CD14-positive monocyte (primary cell): Measurements from ENCODE around the gene XXYLT1. TPM values are rescaled to one million over a fixed set of nuclear protein-coding genes. Genes with fewer than 3 reads are reported as not detected.
A peak's percentile ranks its signal among the peaks of the same experiment; 100 is the strongest.

Experiments
- DNase-seq, 3 donors: peaks; one replicate each; pipeline ENCODE4 v3.0.0-alpha.2; 2011 to 2022
- H2AFZ ChIP-seq: 2 replicates; pipeline ENCODE4 v1.6.0; 2012; ENCODE audit warnings: mild to moderate bottlenecking, low read depth, low read length, inconsistent platforms; ENCODE audit not compliant: insufficient read depth, poor library complexity, severe bottlenecking
- H3K27ac ChIP-seq, 2 donors: 1 replicate in 1 of 2; 2 replicates in 1 of 2; pipeline ENCODE4 v1.5.1; 2012 to 2013; ENCODE audit warnings: low read length in 2 of 2, control low read depth in 1 of 2, inconsistent platforms in 1 of 2, low read depth in 1 of 2, mild to moderate bottlenecking in 1 of 2
- H3K27me3 ChIP-seq, 2 donors: one replicate each; pipeline versions ENCODE4 v1.6.0 to v1.6.1; 2011 to 2013; ENCODE audit warnings: low read length in 2 of 2; ENCODE audit not compliant: control insufficient read depth in 2 of 2, insufficient read depth in 2 of 2
- H3K36me3 ChIP-seq, 2 donors: replicated peaks in 1 of 2; 1 replicate in 1 of 2; 2 replicates in 1 of 2; pipeline versions ENCODE4 v1.5.1 to v1.6.1; 2012 to 2013; ENCODE audit warnings: low read length in 2 of 2, control low read depth in 1 of 2, inconsistent platforms in 1 of 2, mild to moderate bottlenecking in 1 of 2; ENCODE audit not compliant: insufficient read depth in 2 of 2, control insufficient read depth in 1 of 2
- H3K4me1 ChIP-seq, 2 donors: 1 replicate in 1 of 2; 2 replicates in 1 of 2; pipeline versions ENCODE4 v1.5.1 to v1.6.1; 2012 to 2013; ENCODE audit warnings: low read length in 2 of 2, control low read depth in 1 of 2, inconsistent platforms in 1 of 2, mild to moderate bottlenecking in 1 of 2, moderate library complexity in 1 of 2; ENCODE audit not compliant: insufficient read depth in 2 of 2, control insufficient read depth in 1 of 2
- H3K4me2 ChIP-seq: replicated peaks from 2 replicates; pipeline ENCODE3; 2012; ENCODE audit warnings: low read length, moderate library complexity, mild to moderate bottlenecking; ENCODE audit not compliant: poor library complexity, severe bottlenecking; ENCODE audit errors: extremely low read depth
- H3K4me3 ChIP-seq, 3 experiments: fragments of 200-600 bp in 1 of 3; sonication (generic) in 1 of 3; replicated peaks in 1 of 3; 1 replicate in 2 of 3; 2 replicates in 1 of 3; pipeline ENCODE4 v1.5.1; 2011 to 2013; ENCODE audit warnings: low read length in 3 of 3, mild to moderate bottlenecking in 3 of 3, control low read depth in 2 of 3, low read depth in 2 of 3, inconsistent platforms in 1 of 3, moderate library complexity in 1 of 3
- H3K79me2 ChIP-seq: 2 replicates; pipeline ENCODE4 v1.6.0; 2012; ENCODE audit warnings: mild to moderate bottlenecking, control low read depth, inconsistent platforms, low read length, moderate library complexity; ENCODE audit not compliant: insufficient read depth
- H3K9ac ChIP-seq: 2 replicates; pipeline ENCODE4 v1.6.0; 2017; ENCODE audit warnings: low read length, mild to moderate bottlenecking; ENCODE audit not compliant: insufficient read depth, poor library complexity, severe bottlenecking
- H3K9me3 ChIP-seq, 2 donors: replicated peaks in 1 of 2; 1 replicate in 1 of 2; 2 replicates in 1 of 2; pipeline versions ENCODE4 v1.5.1 to v1.6.1; 2012 to 2013; ENCODE audit warnings: low read length in 2 of 2, control low read depth in 1 of 2; ENCODE audit not compliant: control insufficient read depth in 1 of 2, insufficient read depth in 1 of 2
- H4K20me1 ChIP-seq: 2 replicates; pipeline ENCODE4 v1.6.0; 2012; ENCODE audit warnings: mild to moderate bottlenecking, low read length, control low read depth, moderate library complexity; ENCODE audit not compliant: insufficient read depth
- H3K27ac Mint-ChIP-seq, 7 donors: one replicate each; pipeline ENCODE4 v1.8.0; 2020; ENCODE audit warnings: mild to moderate bottlenecking in 7 of 7, mixed read lengths in 7 of 7, moderate library complexity in 6 of 7, inconsistent platforms in 2 of 7
- H3K27me3 Mint-ChIP-seq, 3 donors: one replicate each; pipeline ENCODE4 v1.8.0; 2021 to 2022; ENCODE audit warnings: low read depth in 3 of 3, mild to moderate bottlenecking in 3 of 3, mixed read lengths in 3 of 3, moderate library complexity in 3 of 3, inconsistent platforms in 1 of 3
- H3K36me3 Mint-ChIP-seq, 2 donors: one replicate each; pipeline ENCODE4 v1.8.0; 2020; ENCODE audit warnings: mixed read lengths in 2 of 2, inconsistent platforms in 1 of 2, mild to moderate bottlenecking in 1 of 2
- H3K4me1 Mint-ChIP-seq: one replicate; pipeline ENCODE4 v1.8.0; 2020; ENCODE audit warnings: mild to moderate bottlenecking, mixed read lengths
- H3K4me3 Mint-ChIP-seq, 2 donors: one replicate each; pipeline ENCODE4 v1.8.0; 2020; ENCODE audit warnings: mild to moderate bottlenecking in 2 of 2, mixed read lengths in 2 of 2, moderate library complexity in 1 of 2
- H3K9me3 Mint-ChIP-seq, 7 donors: one replicate each; pipeline ENCODE4 v1.8.0; 2020 to 2022; ENCODE audit warnings: mixed read lengths in 7 of 7, mild to moderate bottlenecking in 6 of 7, moderate library complexity in 6 of 7, inconsistent platforms in 2 of 7
- WGBS: methylation state at CpG from one replicate; pipeline ENCODE4 v1.1.5; 2013; ENCODE audit warnings: missing lambda C conversion rate; ENCODE audit not compliant: insufficient coverage; 5-methylcytosine and 5-hydroxymethylcytosine counted together
- intact Hi-C, 2 donors: fragments of 100-400 bp; cut with micrococcal nuclease; formaldehyde crosslinking; loops; one replicate each; pipeline versions ENCODE4 v1.15.0 to v1.15.1; 2023
- polyA plus RNA-seq, 3 donors: library from polyadenylated mRNA; depleted of rRNA in 1 of 3; unstranded in 2 of 3; stranded (reverse) in 1 of 3; fragments of 300-500 nt in 2 of 3; fragments of >200 nt in 1 of 3; fragmentation: Illumina TruSeq in 2 of 3; gene quantifications; 1 replicate in 2 of 3; 2 replicates in 1 of 3; pipeline ENCODE4 v1.2.3, GENCODE V29; 2012 to 2021
- TF ChIP-seq, protein P1 (sequence below): fragments of 200-600 bp; IDR thresholded peaks from one replicate; pipeline ENCODE4 v1.8.0; 2022; ENCODE audit warnings: antibody characterized with exemption, mild to moderate bottlenecking

The XXYLT1 gene
- polyA plus RNA-seq, 3 donors, result 11.8 to 13.5 (median 13.2) TPM

DNA sequence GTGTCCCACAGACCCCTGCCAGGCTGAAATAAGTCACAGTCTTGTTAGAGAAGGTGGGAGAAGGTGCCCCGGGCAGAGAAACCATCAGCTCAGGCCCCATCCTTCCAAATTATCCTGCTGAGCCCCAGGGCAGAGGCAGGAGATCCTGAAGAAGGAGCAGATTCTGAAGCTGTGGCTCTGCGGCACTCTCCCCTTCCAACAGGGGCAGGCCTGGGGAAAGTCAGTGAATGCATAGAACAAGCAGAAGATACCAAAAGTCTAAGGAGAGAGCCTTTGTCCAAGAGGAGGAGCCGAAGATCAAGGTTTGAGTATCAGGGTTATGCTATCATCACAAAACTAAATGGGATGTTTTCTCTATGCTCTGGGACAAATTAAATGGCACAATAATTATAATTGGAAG, 249.3 kb downstream of the XXYLT1 start:
- H3K4me1 Mint-ChIP-seq, result peaks cover 29% of the 10 kb centered on the region
- no peak overlapping the region for H3K4me2 ChIP-seq
- no CpG with 5 or more reads among the region's 3 CpGs for WGBS
- no peaks in the 10 kb centered on the region for H3K27me3 ChIP-seq
- no peak overlapping the region for H3K4me3 ChIP-seq
- no peak overlapping the region for H3K4me3 Mint-ChIP-seq
- no peak overlapping the region for H3K27ac ChIP-seq
- H3K9me3 ChIP-seq, result peaks cover 0 to 2% of the 10 kb centered on the region in 2 donors
- no peaks in the 10 kb centered on the region for H3K36me3 ChIP-seq
- DNase-seq, result no peak
- no peak overlapping the region for H3K9ac ChIP-seq
- intact Hi-C loops, result no loop called here
- peaks cover 19 to 22% of the 10 kb centered on the region in 2 donors for H3K4me1 ChIP-seq
- H3K9me3 Mint-ChIP-seq, result peaks cover 2 to 8% (median 4%) of the 10 kb centered on the region in 7 donors
- H3K27me3 Mint-ChIP-seq, result peaks cover 0 to 6% (median 4%) of the 10 kb centered on the region in 3 donors
- H3K36me3 Mint-ChIP-seq, result no peaks in the 10 kb centered on the region
- no peaks in the 10 kb centered on the region for H4K20me1 ChIP-seq
- H2AFZ ChIP-seq, result no peak overlapping the region
- H3K79me2 ChIP-seq, result no peaks in the 10 kb centered on the region
- TF ChIP-seq, protein P1, sequence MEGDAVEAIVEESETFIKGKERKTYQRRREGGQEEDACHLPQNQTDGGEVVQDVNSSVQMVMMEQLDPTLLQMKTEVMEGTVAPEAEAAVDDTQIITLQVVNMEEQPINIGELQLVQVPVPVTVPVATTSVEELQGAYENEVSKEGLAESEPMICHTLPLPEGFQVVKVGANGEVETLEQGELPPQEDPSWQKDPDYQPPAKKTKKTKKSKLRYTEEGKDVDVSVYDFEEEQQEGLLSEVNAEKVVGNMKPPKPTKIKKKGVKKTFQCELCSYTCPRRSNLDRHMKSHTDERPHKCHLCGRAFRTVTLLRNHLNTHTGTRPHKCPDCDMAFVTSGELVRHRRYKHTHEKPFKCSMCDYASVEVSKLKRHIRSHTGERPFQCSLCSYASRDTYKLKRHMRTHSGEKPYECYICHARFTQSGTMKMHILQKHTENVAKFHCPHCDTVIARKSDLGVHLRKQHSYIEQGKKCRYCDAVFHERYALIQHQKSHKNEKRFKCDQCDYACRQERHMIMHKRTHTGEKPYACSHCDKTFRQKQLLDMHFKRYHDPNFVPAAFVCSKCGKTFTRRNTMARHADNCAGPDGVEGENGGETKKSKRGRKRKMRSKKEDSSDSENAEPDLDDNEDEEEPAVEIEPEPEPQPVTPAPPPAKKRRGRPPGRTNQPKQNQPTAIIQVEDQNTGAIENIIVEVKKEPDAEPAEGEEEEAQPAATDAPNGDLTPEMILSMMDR, result no peak
- peak overlapping the region in 1 of 7 donors; percentile 19 for H3K27ac Mint-ChIP-seq

DNA sequence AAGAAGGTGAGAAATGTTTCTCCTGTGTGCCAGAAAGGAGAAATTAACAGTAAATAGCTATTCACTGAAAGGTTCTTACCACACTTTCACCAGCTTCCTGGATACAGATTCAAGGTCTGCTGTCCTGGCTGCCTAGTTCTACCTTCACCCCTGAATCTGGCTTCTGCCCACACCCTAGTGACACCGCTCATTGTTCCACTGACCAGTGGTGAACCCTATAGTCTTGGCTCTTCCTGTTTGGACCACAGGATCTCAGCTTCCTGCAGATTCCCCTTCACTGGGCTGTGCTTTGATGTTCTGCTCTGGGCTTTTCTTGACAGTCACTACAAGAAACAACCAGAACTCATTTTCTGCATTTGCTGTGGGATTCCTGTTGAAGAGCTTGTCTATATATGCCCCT, 250.0 kb downstream of the XXYLT1 start:
- WGBS, result 86% methylated on average over 1 of the region's 1 CpG
- H3K36me3 ChIP-seq, result no peaks in the 10 kb centered on the region
- H3K4me1 ChIP-seq, result peaks cover 19 to 20% of the 10 kb centered on the region in 2 donors
- H4K20me1 ChIP-seq, result no peaks in the 10 kb centered on the region
- H3K9me3 ChIP-seq, result peaks cover 0 to 2% of the 10 kb centered on the region in 2 donors
- no peaks in the 10 kb centered on the region for H3K36me3 Mint-ChIP-seq
- no peak overlapping the region for H3K9ac ChIP-seq
- peak overlapping the region in 2 of 7 donors; percentile 11 to 37 for H3K27ac Mint-ChIP-seq
- no peaks in the 10 kb centered on the region for H3K79me2 ChIP-seq
- no peak overlapping the region for H3K4me3 ChIP-seq
- peaks cover 29% of the 10 kb centered on the region for H3K4me1 Mint-ChIP-seq
- no peak overlapping the region for H3K27ac ChIP-seq
- H2AFZ ChIP-seq, result no peak overlapping the region
- DNase-seq, result no peak
- H3K4me3 Mint-ChIP-seq, result no peak overlapping the region
- no peaks in the 10 kb centered on the region for H3K27me3 ChIP-seq
- TF ChIP-seq, protein P1, result no peak
- intact Hi-C loops, result no loop called here
- peaks cover 0 to 6% (median 4%) of the 10 kb centered on the region in 3 donors for H3K27me3 Mint-ChIP-seq
- peaks cover 2 to 8% (median 4%) of the 10 kb centered on the region in 7 donors for H3K9me3 Mint-ChIP-seq
- H3K4me2 ChIP-seq, result no peak overlapping the region
